BLaER1 (cell line): ENCODE results near the gene PRIM1.

Source experiments
- H3K27ac ChIP-seq: shearing (Covaris generic); formaldehyde crosslinking; 2 replicates; pipeline ENCODE4 v1.8.1; 2022
- H3K27me3 ChIP-seq: shearing (Covaris generic); formaldehyde crosslinking; 2 replicates; pipeline ENCODE4 v1.8.1; 2022
- H3K36me3 ChIP-seq: shearing (Covaris generic); formaldehyde crosslinking; 2 replicates; pipeline ENCODE4 v1.8.1; 2022
- H3K4me1 ChIP-seq: shearing (Covaris generic); formaldehyde crosslinking; 2 replicates; pipeline ENCODE4 v1.8.1; 2022
- H3K4me2 ChIP-seq: shearing (Covaris generic); formaldehyde crosslinking; 2 replicates; pipeline ENCODE4 v1.8.1; 2022
- H3K4me3 ChIP-seq: shearing (Covaris generic); formaldehyde crosslinking; 2 replicates; pipeline ENCODE4 v1.8.1; 2022
- H3K9ac ChIP-seq: shearing (Covaris generic); formaldehyde crosslinking; 2 replicates; pipeline ENCODE4 v1.8.1; 2022
- H3K9me3 ChIP-seq: shearing (Covaris generic); formaldehyde crosslinking; 2 replicates; pipeline ENCODE4 v1.8.1; 2022
- H4K20me1 ChIP-seq: shearing (Covaris generic); formaldehyde crosslinking; 2 replicates; pipeline ENCODE4 v1.8.1; 2022
- Cebpa-rat ChIP-seq: shearing (Covaris generic); IDR thresholded peaks from 2 replicates; pipeline ENCODE4 v1.8.1; 2022

The PRIM1 gene

DNA sequence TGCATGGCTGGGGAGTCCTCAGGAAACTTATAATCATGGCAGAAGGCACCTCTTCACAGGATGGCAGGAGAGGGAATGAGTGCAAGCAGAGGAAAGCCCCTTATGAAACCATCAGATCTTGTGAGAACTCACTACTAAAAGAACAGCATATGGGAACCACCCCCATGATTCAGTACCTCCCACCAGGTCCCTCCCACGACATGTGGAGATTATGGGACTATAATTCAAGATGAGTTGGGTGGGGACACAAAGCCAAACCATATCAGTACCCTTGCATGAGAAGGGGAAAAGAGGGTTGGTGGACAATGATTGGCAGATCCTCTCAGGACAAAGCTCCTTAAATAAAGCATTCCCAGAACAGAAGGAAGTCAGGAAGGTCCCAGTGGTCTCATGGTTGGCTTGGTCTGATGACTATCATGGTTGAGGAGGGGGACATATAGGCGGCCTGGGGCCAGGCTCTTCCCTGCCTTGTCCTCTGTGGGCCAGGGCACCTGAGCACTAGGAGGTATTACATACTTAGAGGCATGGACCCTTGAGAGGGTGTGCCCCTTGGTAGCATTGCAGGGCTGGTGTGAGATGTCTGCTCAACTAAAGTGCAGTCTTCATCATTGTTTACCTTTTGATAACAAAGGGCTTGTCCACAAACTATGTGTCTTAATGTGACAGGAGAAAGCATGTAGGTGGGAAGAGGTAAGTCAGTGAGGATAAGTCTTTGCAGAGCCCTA, 33.2 kb upstream of the PRIM1 start:
- Histone ChIP-seq H3K9ac (no peak overlapping the region), H3K4me3 (no peak overlapping the region), H3K27me3 (no peaks in the 10 kb centered on the region), H3K36me3 (no peaks in the 10 kb centered on the region), H3K27ac (no peak overlapping the region), H3K4me2 (no peak overlapping the region), H3K9me3 (peaks cover 38% of the 10 kb centered on the region), H3K4me1 (peaks cover 12% of the 10 kb centered on the region), H4K20me1 (no peaks in the 10 kb centered on the region)
- no peak for TF ChIP-seq Cebpa-rat

GRCh38 chr12:56781726-56782125, 29.6 kb upstream of the PRIM1 start:
- Histone ChIP-seq H3K9ac (no peak overlapping the region), H4K20me1 (no peaks in the 10 kb centered on the region), H3K4me3 (no peak overlapping the region), H3K36me3 (no peaks in the 10 kb centered on the region; the same call in none of the 2 replicates), H3K4me2 (peak overlapping the region; percentile 53), H3K4me1 (peaks cover 12% of the 10 kb centered on the region), H3K27ac (no peak overlapping the region), H3K9me3 (peaks cover 33% of the 10 kb centered on the region), H3K27me3 (no peaks in the 10 kb centered on the region)
- no peak for TF ChIP-seq Cebpa-rat

DNA sequence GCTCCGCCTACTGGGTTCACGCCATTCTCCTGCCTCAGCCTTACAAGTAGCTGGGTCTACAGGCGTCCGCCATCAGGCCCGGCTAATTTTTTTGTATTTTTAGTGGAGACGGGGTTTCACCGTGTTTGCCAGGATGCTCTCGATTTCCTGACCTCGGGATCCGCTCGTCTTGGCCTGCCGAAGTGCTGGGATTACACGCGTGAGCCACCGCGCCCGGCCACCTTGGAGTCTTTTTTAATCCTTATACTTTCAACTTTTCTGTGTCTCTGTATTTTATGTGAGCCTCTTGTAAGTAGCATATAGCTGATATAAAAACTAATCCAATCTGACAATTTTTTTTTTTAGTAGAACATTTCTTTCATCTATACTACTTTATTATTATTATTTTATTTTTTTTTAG, 26.6 kb upstream of the PRIM1 start:
- Histone ChIP-seq H4K20me1 (no peaks in the 10 kb centered on the region), H3K4me3 (no peak overlapping the region), H3K27me3 (no peaks in the 10 kb centered on the region), H3K4me2 (no peak overlapping the region), H3K9ac (no peak overlapping the region), H3K9me3 (peaks cover 25% of the 10 kb centered on the region), H3K4me1 (peaks cover 24% of the 10 kb centered on the region), H3K27ac (no peak overlapping the region), H3K36me3 (no peaks in the 10 kb centered on the region; the same call in none of the 2 replicates)
- TF ChIP-seq Cebpa-rat = no peak

- no peaks in the 10 kb centered on the region; the same call in none of the 2 replicates for H3K36me3 ChIP-seq
- TF ChIP-seq Cebpa-rat = no peak
- no peak overlapping the region for H3K4me3 ChIP-seq
- peaks cover 16% of the 10 kb centered on the region for H3K4me1 ChIP-seq
- no peak overlapping the region for H3K4me2 ChIP-seq
- no peak overlapping the region for H3K27ac ChIP-seq
- H3K9ac ChIP-seq = no peak overlapping the region
- no peaks in the 10 kb centered on the region for H3K27me3 ChIP-seq
- H4K20me1 ChIP-seq = no peaks in the 10 kb centered on the region
- peaks cover 19% of the 10 kb centered on the region for H3K9me3 ChIP-seq
Measured at GRCh38 chr12:56776654-56777053, 24.5 kb upstream of the PRIM1 start.

DNA sequence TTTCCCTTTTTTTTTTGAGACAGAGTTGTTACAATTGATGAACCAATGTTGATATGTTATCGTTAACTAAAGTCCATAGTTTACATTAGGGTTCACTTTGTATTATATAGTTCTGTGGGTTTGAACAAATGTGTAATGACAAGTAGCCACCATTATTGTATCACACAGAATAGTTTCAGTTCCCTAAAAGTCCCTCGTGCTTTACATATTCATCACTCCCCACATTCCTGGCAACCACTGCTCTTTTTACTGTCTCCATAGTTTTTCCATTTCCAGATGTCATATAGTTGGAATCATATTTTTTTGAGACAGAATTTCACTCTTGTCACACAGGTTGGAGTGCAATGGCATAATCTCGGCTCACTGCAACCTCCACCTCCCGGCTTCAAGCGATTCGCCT, 23.5 kb upstream of the PRIM1 start:
- no peak overlapping the region for H3K4me2 ChIP-seq
- no peak overlapping the region for H3K4me3 ChIP-seq
- TF ChIP-seq Cebpa-rat = no peak
- no peaks in the 10 kb centered on the region for H4K20me1 ChIP-seq
- H3K9me3 ChIP-seq = peaks cover 18% of the 10 kb centered on the region
- H3K4me1 ChIP-seq = peaks cover 12% of the 10 kb centered on the region
- no peak overlapping the region for H3K9ac ChIP-seq
- H3K27me3 ChIP-seq = no peaks in the 10 kb centered on the region
- H3K36me3 ChIP-seq = no peaks in the 10 kb centered on the region; the same call in none of the 2 replicates
- no peak overlapping the region for H3K27ac ChIP-seq

GRCh38 chr12:56773113-56773512, 21.0 kb upstream of the PRIM1 start:
- H3K36me3 ChIP-seq = no peaks in the 10 kb centered on the region; the same call in none of the 2 replicates
- peaks cover 12% of the 10 kb centered on the region for H3K4me1 ChIP-seq
- H3K9me3 ChIP-seq = peaks cover 15% of the 10 kb centered on the region
- H3K9ac ChIP-seq = no peak overlapping the region
- TF ChIP-seq Cebpa-rat = no peak
- no peaks in the 10 kb centered on the region for H4K20me1 ChIP-seq
- no peaks in the 10 kb centered on the region for H3K27me3 ChIP-seq
- H3K27ac ChIP-seq = no peak overlapping the region
- H3K4me3 ChIP-seq = no peak overlapping the region
- H3K4me2 ChIP-seq = no peak overlapping the region

DNA sequence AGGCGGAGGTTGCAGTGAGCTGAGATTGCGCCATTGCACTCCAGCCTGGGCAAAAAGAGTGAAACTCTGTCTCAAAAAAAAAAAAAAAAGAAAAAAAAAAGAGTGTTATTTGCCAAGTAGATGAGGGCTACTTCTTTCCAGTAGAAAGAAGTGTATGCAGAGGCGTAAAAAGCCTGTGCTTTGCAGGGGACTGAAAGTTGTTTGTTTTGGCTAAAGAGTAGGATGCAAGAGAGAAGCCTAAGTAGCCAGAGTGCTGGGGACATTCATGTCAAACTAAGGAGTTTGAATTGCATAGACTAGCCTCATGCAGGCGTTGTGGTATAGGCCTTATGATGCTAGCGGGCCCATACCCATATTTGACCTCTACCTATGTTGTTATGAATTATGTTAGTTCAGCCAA, 20.5 kb upstream of the PRIM1 start:
- H3K4me2 ChIP-seq = no peak overlapping the region
- H3K4me1 ChIP-seq = peaks cover 12% of the 10 kb centered on the region
- no peak for TF ChIP-seq Cebpa-rat
- no peaks in the 10 kb centered on the region; the same call in none of the 2 replicates for H3K36me3 ChIP-seq
- no peaks in the 10 kb centered on the region for H4K20me1 ChIP-seq
- H3K9ac ChIP-seq = no peak overlapping the region
- no peak overlapping the region for H3K27ac ChIP-seq
- H3K4me3 ChIP-seq = no peak overlapping the region
- peaks cover 15% of the 10 kb centered on the region for H3K9me3 ChIP-seq
- no peaks in the 10 kb centered on the region for H3K27me3 ChIP-seq

- TF ChIP-seq Cebpa-rat = no peak
- no peaks in the 10 kb centered on the region for H3K9me3 ChIP-seq
- H3K4me2 ChIP-seq = no peak overlapping the region
- peaks cover 3% of the 10 kb centered on the region for H3K4me1 ChIP-seq
- no peaks in the 10 kb centered on the region for H4K20me1 ChIP-seq
- no peaks in the 10 kb centered on the region for H3K36me3 ChIP-seq
- no peaks in the 10 kb centered on the region for H3K27me3 ChIP-seq
- H3K27ac ChIP-seq = no peak overlapping the region
- H3K4me3 ChIP-seq = no peak overlapping the region
- H3K9ac ChIP-seq = no peak overlapping the region
Measured at GRCh38 chr12:56769868-56770267, 17.7 kb upstream of the PRIM1 start.

DNA sequence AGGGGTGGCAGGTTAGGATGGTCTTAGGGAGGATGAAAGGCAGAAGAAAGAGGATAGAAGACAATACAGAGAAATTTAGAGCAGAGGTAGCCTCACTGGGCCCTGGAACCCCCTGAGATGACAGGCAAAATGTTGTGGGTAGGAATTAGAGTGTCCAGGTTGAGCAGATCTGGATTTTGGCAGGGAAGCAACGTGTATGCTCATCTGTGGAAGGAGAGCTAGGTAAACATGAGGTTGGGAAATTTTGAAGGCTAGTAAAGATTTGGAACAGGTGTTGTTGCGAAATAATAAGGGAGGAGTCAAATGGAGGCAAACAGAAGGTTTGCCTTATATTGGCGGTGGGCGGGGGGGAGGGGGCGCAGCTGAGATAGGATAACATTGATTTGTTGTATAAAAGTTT, 16.3 kb upstream of the PRIM1 start:
- no peaks in the 10 kb centered on the region for H3K36me3 ChIP-seq
- H3K27me3 ChIP-seq = no peaks in the 10 kb centered on the region
- H3K4me3 ChIP-seq = no peak overlapping the region
- H3K4me1 ChIP-seq = no peaks in the 10 kb centered on the region
- no peaks in the 10 kb centered on the region for H3K9me3 ChIP-seq
- no peak overlapping the region for H3K27ac ChIP-seq
- TF ChIP-seq Cebpa-rat = peak; percentile 43; the same call in 1 of the 2 replicates
- no peak overlapping the region for H3K4me2 ChIP-seq
- H4K20me1 ChIP-seq = no peaks in the 10 kb centered on the region
- H3K9ac ChIP-seq = no peak overlapping the region

- H3K4me1 ChIP-seq = no peaks in the 10 kb centered on the region
- H3K27ac ChIP-seq = no peak overlapping the region
- no peak overlapping the region for H3K4me2 ChIP-seq
- no peak for TF ChIP-seq Cebpa-rat
- no peaks in the 10 kb centered on the region for H3K36me3 ChIP-seq
- H3K27me3 ChIP-seq = no peaks in the 10 kb centered on the region
- no peak overlapping the region for H3K9ac ChIP-seq
- H3K9me3 ChIP-seq = no peaks in the 10 kb centered on the region
- no peaks in the 10 kb centered on the region for H4K20me1 ChIP-seq
- H3K4me3 ChIP-seq = no peak overlapping the region
Measured at GRCh38 chr12:56766535-56766934, 14.4 kb upstream of the PRIM1 start.
